Tibial nerve (tissue), 4 donors: Measurements from ENCODE around the gene PKDREJ. TPM values are rescaled to one million over a fixed set of nuclear protein-coding genes. Genes with fewer than 3 reads are reported as not detected.

Experiments
- DNase-seq, 2 donors: peaks; one replicate each; pipeline ENCODE4 v3.0.0-alpha.2; 2019; ENCODE audit warnings: low spot score in 2 of 2
- H3K27ac ChIP-seq, 4 donors: fragments of 200-600 bp; sonication (generic) in 3 of 4; one replicate each; pipeline ENCODE4 v1.5.1; 2017 to 2019; ENCODE audit warnings: mild to moderate bottlenecking in 1 of 4
- H3K27me3 ChIP-seq, 2 donors: fragments of 200-600 bp; sonication (generic) in 1 of 2; one replicate each; pipeline versions ENCODE4 v1.5.1 to v1.6.0; 2017 to 2019
- H3K36me3 ChIP-seq, 3 donors: fragments of 200-600 bp; sonication (generic); one replicate each; pipeline ENCODE4 v1.5.1; 2018 to 2019
- H3K4me1 ChIP-seq, 4 donors: fragments of 200-600 bp; sonication (generic) in 3 of 4; one replicate each; pipeline ENCODE4 v1.5.1; 2017 to 2019
- H3K4me3 ChIP-seq, 4 donors: fragments of 200-600 bp; sonication (generic) in 3 of 4; one replicate each; pipeline ENCODE4 v1.5.1; 2017 to 2019; ENCODE audit warnings: mild to moderate bottlenecking in 1 of 4, moderate library complexity in 1 of 4
- H3K9me3 ChIP-seq, 4 donors: fragments of 200-600 bp; sonication (generic) in 3 of 4; one replicate each; pipeline ENCODE4 v1.5.1; 2017 to 2019
- CTCF ChIP-seq, 5 experiments: fragments of 200-600 bp in 3 of 5; fragments of 450-650 bp in 2 of 5; sonication (generic) in 3 of 5; IDR thresholded peaks; one replicate each; pipeline ENCODE4 v1.5.1; 2016 to 2019; ENCODE audit warnings: antibody characterized with exemption in 5 of 5, mild to moderate bottlenecking in 3 of 5, moderate library complexity in 2 of 5
- EP300 ChIP-seq, 2 donors: sonication (generic); formaldehyde crosslinking; IDR thresholded peaks; one replicate each; pipeline ENCODE4 v1.6.1; 2017; ENCODE audit warnings: antibody characterized with exemption in 2 of 2, mild to moderate bottlenecking in 1 of 2
- POLR2A ChIP-seq, 2 donors: fragments of 450-650 bp; IDR thresholded peaks; one replicate each; pipeline ENCODE4 v1.6.1; 2017; ENCODE audit warnings: antibody characterized with exemption in 2 of 2, mild to moderate bottlenecking in 2 of 2, moderate library complexity in 2 of 2
- WGBS, 2 donors: methylation state at CpG; one replicate each; pipeline ENCODE4 v1.1.5; 2018; 5-methylcytosine and 5-hydroxymethylcytosine counted together
- total RNA-seq, 4 donors: library from RNA; depleted of rRNA; stranded (reverse); fragments of >200 nt; gene quantifications; one replicate each; pipeline ENCODE4 v1.1.0, GENCODE V29; 2016

PKDREJ gene
- total RNA-seq, 4 donors from 2014 or later: under 0.01 to 0.39 TPM; not detected in 2

GRCh38 chr22:46292732-46293131 lies 29.6 kb upstream of the PKDREJ start:
- DNase-seq: no peak
- WGBS, 2 donors: 71 to 89% methylated on average over 5 to 14 of the region's 14 CpGs
- peak overlapping the region in 2 of 4 donors; percentile 35 to 80 for H3K27ac ChIP-seq

GRCh38 chr22:46292173-46292572 lies 29.0 kb upstream of the PKDREJ start:
- H3K36me3 ChIP-seq: peaks cover 3 to 70% (median 4%) of the 10 kb centered on the region in 3 donors
- no peak for TF ChIP-seq EP300 (IDR thresholded peaks at IDR 0.05)
- TF ChIP-seq CTCF (IDR thresholded peaks at IDR 0.05): no peak
- no peak for DNase-seq
- peaks cover 0 to 25% (median 14%) of the 10 kb centered on the region in 4 donors for H3K4me1 ChIP-seq
- peak overlapping the region in 1 of 4 donors; percentile 80 for H3K27ac ChIP-seq
- H3K27me3 ChIP-seq: no peaks in the 10 kb centered on the region
- WGBS, 2 donors: 80 to 92% methylated on average over 3 of the region's 3 CpGs
- no peak overlapping the region for H3K4me3 ChIP-seq
- peaks cover 0 to 9% (median 0%) of the 10 kb centered on the region in 4 donors for H3K9me3 ChIP-seq

More at GRCh38 chr22:46292732-46293131, 29.6 kb upstream of the PKDREJ start:
- H3K4me1 ChIP-seq: peaks cover 0 to 22% (median 18%) of the 10 kb centered on the region in 4 donors
- no peak overlapping the region for H3K4me3 ChIP-seq
- peaks cover 3 to 64% (median 4%) of the 10 kb centered on the region in 3 donors for H3K36me3 ChIP-seq
- H3K27me3 ChIP-seq: no peaks in the 10 kb centered on the region
- peaks cover 0 to 9% (median 0%) of the 10 kb centered on the region in 4 donors for H3K9me3 ChIP-seq
- TF ChIP-seq POLR2A (IDR thresholded peaks at IDR 0.05) (no peak), EP300 (IDR thresholded peaks at IDR 0.05) (no peak), CTCF (IDR thresholded peaks at IDR 0.05) (no peak)

GRCh38 chr22:46290843-46291785 lies 28.0 kb upstream of the PKDREJ start:
- Histone ChIP-seq H3K27ac (no peak overlapping the region), H3K9me3 (peaks cover 0 to 9% (median 0%) of the 10 kb centered on the region in 4 donors), H3K4me1 (peaks cover 0 to 22% (median 7%) of the 10 kb centered on the region in 4 donors), H3K4me3 (no peak overlapping the region), H3K27me3 (no peaks in the 10 kb centered on the region), H3K36me3 (peaks cover 3 to 80% (median 4%) of the 10 kb centered on the region in 3 donors)
- DNase-seq: no peak
- WGBS, 2 donors: 90 to 92% methylated on average over 20 to 23 of the region's 23 CpGs
- TF ChIP-seq EP300 (IDR thresholded peaks at IDR 0.05): no peak
- no peak for TF ChIP-seq POLR2A (IDR thresholded peaks at IDR 0.05)
- TF ChIP-seq CTCF (IDR thresholded peaks at IDR 0.05): no peak

- no peaks in the 10 kb centered on the region for H3K27me3 ChIP-seq
- WGBS, 2 donors: 88 to 91% methylated on average over 17 of the region's 17 CpGs
- peaks cover 0 to 14% (median 0%) of the 10 kb centered on the region in 4 donors for H3K4me1 ChIP-seq
- H3K27ac ChIP-seq: no peak overlapping the region
- H3K9me3 ChIP-seq: peaks cover 0 to 9% (median 0%) of the 10 kb centered on the region in 4 donors
- H3K4me3 ChIP-seq: no peak overlapping the region
- peaks cover 3 to 89% (median 4%) of the 10 kb centered on the region in 3 donors for H3K36me3 ChIP-seq
- TF ChIP-seq CTCF (IDR thresholded peaks at IDR 0.05): no peak
- no peak for TF ChIP-seq EP300 (IDR thresholded peaks at IDR 0.05)
- no peak for TF ChIP-seq POLR2A (IDR thresholded peaks at IDR 0.05)
- DNase-seq: no peak
Observed at GRCh38 chr22:46290121-46290842, 27.1 kb upstream of the PKDREJ start.
